ENCODE results near the gene JARID2.

DNA sequence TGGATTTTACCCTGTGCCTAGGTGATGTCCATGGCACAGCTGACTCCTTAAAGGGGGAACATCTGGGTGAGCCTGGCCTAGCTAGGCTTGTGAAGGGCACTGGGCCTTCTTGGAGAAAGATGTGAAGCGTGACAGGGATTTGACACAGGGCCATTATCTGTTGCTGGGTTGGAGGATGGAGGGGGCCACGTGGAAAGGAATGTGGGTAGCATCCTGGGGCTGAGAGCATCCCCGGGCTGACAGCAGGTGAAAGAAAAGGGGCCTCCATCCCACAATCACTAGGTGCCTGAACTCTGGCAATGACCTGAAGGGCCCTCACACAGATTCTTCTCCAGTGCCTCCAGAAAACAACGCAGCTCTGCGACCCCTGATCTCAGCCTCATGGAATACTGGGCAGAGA, 292.2 kb downstream of the JARID2 start:
- TF ChIP-seq POLR2A (IDR thresholded peaks at IDR 0.05), result no peak
- TF ChIP-seq, protein P1, sequence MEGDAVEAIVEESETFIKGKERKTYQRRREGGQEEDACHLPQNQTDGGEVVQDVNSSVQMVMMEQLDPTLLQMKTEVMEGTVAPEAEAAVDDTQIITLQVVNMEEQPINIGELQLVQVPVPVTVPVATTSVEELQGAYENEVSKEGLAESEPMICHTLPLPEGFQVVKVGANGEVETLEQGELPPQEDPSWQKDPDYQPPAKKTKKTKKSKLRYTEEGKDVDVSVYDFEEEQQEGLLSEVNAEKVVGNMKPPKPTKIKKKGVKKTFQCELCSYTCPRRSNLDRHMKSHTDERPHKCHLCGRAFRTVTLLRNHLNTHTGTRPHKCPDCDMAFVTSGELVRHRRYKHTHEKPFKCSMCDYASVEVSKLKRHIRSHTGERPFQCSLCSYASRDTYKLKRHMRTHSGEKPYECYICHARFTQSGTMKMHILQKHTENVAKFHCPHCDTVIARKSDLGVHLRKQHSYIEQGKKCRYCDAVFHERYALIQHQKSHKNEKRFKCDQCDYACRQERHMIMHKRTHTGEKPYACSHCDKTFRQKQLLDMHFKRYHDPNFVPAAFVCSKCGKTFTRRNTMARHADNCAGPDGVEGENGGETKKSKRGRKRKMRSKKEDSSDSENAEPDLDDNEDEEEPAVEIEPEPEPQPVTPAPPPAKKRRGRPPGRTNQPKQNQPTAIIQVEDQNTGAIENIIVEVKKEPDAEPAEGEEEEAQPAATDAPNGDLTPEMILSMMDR (IDR thresholded peaks at IDR 0.05), result no peak

Data from breast epithelium (tissue), 3 donors.